RWPE2 (cell line): ENCODE data around the gene ZNF444.
"Not testable (repeated sequence)": the region's sequence is repeated elsewhere in the genome, so short reads cannot be mapped to it uniquely, and the experiment has no call there.

Experiments used
- ATAC-seq: fragments of 200-7000 bp; cut with Tn5 transposase; 3 replicates; pipeline ENCODE4 v1.9.1; 2021; ENCODE audit warnings: low read depth
- DNase-seq: peaks from one replicate; pipeline ENCODE4 v3.0.0-alpha.2; 2020; ENCODE audit warnings: low spot score
- H3K27ac ChIP-seq: fragments of 450-650 bp; 2 replicates; pipeline ENCODE4 v1.5.1; 2017; ENCODE audit warnings: mild to moderate bottlenecking; ENCODE audit not compliant: poor library complexity, severe bottlenecking
- H3K27me3 ChIP-seq: fragments of 250-450 bp; sonication (Bioruptor Pico); 2 replicates; pipeline ENCODE4 v1.5.1; 2021; ENCODE audit warnings: mild to moderate bottlenecking, moderate library complexity; ENCODE audit not compliant: insufficient read depth, poor library complexity, severe bottlenecking
- H3K36me3 ChIP-seq: fragments of 250-450 bp; sonication (Bioruptor Pico); 2 replicates; pipeline ENCODE4 v1.5.1; 2020; ENCODE audit warnings: low read depth, mild to moderate bottlenecking, moderate library complexity
- H3K4me1 ChIP-seq: fragments of 250-450 bp; sonication (Bioruptor Pico); 2 replicates; pipeline ENCODE4 v1.5.1; 2021; ENCODE audit warnings: mild to moderate bottlenecking, moderate library complexity; ENCODE audit not compliant: insufficient read depth, poor library complexity, severe bottlenecking
- H3K4me3 ChIP-seq: fragments of 250-450 bp; sonication (Bioruptor Pico); 2 replicates; pipeline ENCODE4 v1.5.1; 2021; ENCODE audit warnings: mild to moderate bottlenecking, moderate library complexity; ENCODE audit not compliant: severe bottlenecking
- H3K9me3 ChIP-seq: fragments of 250-450 bp; sonication (Bioruptor Pico); 2 replicates; pipeline ENCODE4 v1.5.1; 2021; ENCODE audit warnings: mild to moderate bottlenecking, moderate library complexity; ENCODE audit not compliant: severe bottlenecking
- TF ChIP-seq, protein P1 (sequence below): fragments of 450-650 bp; IDR thresholded peaks from one replicate; pipeline ENCODE4 v1.5.1; 2017; ENCODE audit warnings: mild to moderate bottlenecking, moderate library complexity; ENCODE audit not compliant: poor library complexity, severe bottlenecking

The ZNF444 gene

DNA sequence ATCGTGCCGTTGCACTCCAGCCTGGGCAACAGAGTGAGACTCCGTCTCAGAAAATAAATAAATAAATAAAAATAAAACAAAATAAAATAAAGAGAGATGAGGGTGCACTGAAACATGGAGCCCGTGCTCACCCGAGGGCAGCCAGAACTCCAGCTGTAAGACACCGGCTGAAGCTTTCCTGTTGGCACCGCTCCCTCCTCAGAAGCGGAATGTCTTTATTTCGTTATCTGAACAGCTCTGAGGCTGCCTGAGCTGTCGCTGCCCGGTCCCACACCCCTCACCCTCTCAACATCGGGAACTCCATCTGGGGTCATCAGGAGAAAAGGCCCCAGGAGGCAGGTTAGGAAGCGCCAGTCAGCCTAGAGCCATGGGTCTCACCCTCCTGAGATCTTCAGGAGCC, 44.4 kb upstream of the ZNF444 start:
- Histone ChIP-seq H3K27me3 (no peaks in the 10 kb centered on the region), H3K36me3 (peaks cover 27% of the 10 kb centered on the region), H3K27ac (no peak overlapping the region), H3K4me1 (no peaks in the 10 kb centered on the region), H3K4me3 (no peak overlapping the region), H3K9me3 (no peaks in the 10 kb centered on the region)
- TF ChIP-seq, protein P1, sequence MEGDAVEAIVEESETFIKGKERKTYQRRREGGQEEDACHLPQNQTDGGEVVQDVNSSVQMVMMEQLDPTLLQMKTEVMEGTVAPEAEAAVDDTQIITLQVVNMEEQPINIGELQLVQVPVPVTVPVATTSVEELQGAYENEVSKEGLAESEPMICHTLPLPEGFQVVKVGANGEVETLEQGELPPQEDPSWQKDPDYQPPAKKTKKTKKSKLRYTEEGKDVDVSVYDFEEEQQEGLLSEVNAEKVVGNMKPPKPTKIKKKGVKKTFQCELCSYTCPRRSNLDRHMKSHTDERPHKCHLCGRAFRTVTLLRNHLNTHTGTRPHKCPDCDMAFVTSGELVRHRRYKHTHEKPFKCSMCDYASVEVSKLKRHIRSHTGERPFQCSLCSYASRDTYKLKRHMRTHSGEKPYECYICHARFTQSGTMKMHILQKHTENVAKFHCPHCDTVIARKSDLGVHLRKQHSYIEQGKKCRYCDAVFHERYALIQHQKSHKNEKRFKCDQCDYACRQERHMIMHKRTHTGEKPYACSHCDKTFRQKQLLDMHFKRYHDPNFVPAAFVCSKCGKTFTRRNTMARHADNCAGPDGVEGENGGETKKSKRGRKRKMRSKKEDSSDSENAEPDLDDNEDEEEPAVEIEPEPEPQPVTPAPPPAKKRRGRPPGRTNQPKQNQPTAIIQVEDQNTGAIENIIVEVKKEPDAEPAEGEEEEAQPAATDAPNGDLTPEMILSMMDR = no peak
- no peak for ATAC-seq
- DNase-seq = no peak

DNA sequence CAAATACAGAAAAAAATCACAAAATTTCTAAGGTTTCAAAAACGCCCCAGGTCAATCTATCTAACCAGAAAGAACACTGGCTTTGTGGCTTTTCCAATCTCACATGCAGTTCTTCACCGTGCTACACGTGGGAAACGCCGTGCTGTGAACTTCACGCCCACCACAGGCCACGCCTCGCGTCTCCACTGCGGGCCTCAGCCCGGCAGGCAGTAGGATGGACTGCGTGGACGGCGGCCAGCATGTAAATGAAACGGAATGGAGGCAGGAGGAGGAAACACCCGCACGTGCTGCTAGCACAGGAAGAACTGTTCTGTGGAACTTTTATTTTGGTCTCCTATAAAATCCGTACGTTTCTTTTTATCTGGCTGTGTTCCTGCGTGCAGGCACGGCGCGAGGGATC, 43.8 kb upstream of the ZNF444 start:
- Histone ChIP-seq H3K4me3 (no peak overlapping the region), H3K36me3 (peaks cover 34% of the 10 kb centered on the region), H3K4me1 (no peaks in the 10 kb centered on the region), H3K27me3 (no peaks in the 10 kb centered on the region), H3K27ac (no peak overlapping the region), H3K9me3 (no peaks in the 10 kb centered on the region)
- ATAC-seq = no peak
- DNase-seq = no peak
- TF ChIP-seq, protein P1 = no peak

DNA sequence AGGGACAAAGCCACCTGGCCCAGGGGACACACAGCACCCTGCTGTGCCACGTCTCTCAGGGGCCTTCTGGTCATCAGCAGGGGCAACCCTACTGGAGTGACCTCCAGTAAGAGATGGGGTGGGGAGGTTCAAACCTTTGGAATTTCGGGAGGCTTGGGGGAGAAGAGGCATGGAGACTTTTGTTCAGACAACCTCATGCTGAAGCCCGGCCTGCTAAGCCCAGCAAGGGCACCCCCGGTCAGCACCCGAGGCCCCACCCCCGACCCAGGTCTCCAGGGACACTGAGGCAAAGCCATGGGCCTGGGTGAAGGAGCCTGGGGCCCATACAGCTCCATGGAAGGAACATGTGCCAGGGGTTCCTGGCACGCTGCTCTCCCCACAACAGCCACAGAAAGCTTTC, 43.3 kb upstream of the ZNF444 start:
- Histone ChIP-seq H3K4me1 (no peaks in the 10 kb centered on the region), H3K27me3 (no peaks in the 10 kb centered on the region), H3K36me3 (peaks cover 34% of the 10 kb centered on the region), H3K27ac (no peak overlapping the region), H3K9me3 (no peaks in the 10 kb centered on the region), H3K4me3 (no peak overlapping the region)
- no peak for ATAC-seq
- no peak for DNase-seq
- TF ChIP-seq, protein P1 = no peak

DNA sequence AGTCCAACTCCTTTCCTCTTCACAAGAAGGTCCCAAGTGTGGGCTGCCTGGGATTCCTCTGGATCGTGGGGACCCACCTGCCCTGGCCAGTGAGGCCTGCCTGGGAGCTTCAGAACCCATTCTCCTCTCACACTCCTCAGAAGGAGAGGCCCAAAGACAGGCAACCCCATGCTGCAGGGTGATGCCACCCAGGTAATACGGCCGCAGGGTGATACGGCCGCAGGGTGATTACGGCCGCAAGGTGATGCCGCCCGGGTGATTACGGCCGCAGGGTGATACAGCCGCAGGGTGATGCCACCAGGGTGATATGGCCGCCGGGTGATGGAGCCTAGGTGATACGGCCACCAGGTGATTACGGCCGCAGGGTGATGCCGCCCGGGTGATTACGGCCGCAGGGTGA, 42.9 kb upstream of the ZNF444 start:
- not testable (repeated sequence) for H3K9me3 ChIP-seq, H3K27ac ChIP-seq, H3K4me1 ChIP-seq, H3K4me3 ChIP-seq, ATAC-seq, DNase-seq, H3K27me3 ChIP-seq
- peaks cover 34% of the 10 kb centered on the region for H3K36me3 ChIP-seq

DNA sequence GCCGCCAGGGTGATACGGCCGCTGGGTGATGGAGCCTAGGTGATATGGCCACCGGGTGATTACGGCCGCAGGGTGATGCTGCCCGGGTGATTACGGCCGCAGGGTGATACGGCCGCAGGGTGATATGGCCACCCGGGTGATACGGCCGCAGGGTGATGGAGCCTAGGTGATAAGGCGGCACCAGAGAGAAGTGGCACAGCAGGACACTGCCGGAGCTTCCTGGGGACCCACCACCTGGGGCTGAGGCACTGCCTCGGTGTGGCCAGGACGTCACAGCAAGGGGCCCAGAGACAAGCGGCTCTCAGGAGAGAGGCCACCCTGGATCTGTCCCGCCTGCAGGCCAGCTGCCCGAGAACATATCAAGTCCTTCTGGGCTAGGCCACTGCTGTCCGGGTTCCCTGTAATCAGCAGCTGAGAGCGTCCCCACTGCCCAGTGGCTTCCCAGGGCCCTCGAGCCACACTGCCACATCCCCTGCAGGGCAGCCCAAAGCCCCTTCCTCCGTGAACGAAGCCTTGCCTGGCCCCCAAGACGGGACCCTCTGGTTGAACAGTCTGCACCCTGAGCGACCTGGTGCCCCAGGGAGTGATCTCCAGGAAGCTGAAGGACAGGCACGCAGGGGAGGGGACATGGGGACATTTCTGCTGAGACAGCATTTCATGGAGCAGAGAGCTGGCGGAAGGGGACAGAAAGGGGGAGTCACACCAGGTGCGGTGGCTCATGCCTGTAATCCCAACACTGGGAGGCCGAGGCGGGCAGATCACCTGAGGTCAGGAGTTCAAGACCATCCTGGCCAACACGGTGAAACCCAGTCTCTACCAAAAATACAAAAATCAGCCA, 42.1 kb upstream of the ZNF444 start:
- TF ChIP-seq, protein P1 = no peak
- Histone ChIP-seq H3K9me3 (no peaks in the 10 kb centered on the region), H3K27ac (no peak overlapping the region), H3K36me3 (peaks cover 30% of the 10 kb centered on the region), H3K4me3 (no peak overlapping the region), H3K27me3 (no peaks in the 10 kb centered on the region), H3K4me1 (no peaks in the 10 kb centered on the region)
- ATAC-seq = no peak
- DNase-seq = no peak
